ENCODE data around the gene UBL4A. TPM values are rescaled to one million over a fixed set of nuclear protein-coding genes. Genes with fewer than 3 reads are reported as not detected.
A peak's percentile ranks its signal among the peaks of the same experiment; 100 is the strongest.

Gene UBL4A
- total and polyA plus RNA-seq, 2 donors from 2014 or later: 26.1 to 35.2 TPM

DNA sequence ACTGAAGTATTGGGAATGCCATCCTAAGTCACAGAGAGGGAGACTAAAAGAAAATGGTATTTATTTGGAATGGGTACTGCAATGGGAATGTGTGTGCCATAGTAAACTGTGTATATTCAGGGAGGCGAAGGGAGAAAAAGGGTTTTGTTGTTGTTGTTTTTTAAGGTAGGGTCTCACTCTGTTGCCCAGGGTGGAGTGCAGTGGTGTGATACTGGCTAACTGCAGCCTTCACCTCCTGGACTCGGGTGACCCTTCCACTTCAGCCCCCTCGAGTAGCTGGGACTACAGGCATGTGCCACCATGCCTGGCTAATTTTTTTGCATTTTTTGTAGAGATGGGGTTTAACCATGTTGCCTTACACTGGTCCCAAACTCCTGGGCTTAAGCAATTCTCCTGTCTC is 8.3 kb upstream of the UBL4A start:
- Histone ChIP-seq H3K27me3 (ENCODE audit: control insufficient read depth, insufficient read depth, low read length) (no peaks in the 10 kb centered on the region), H3K27ac (ENCODE audit: low read depth in 2 of 2, low read length in 2 of 2) (no peak overlapping the region), H3K4me1 (ENCODE audit: control insufficient read depth in 2 of 3, insufficient read depth in 2 of 3, low read depth in 1 of 3, low read length in 3 of 3) (peaks cover 0 to 2% (median 0%) of the 10 kb centered on the region in 3 donors), H3K9me3 (ENCODE audit: control insufficient read depth in 2 of 3, insufficient read depth in 1 of 3, low read length in 3 of 3) (no peaks in the 10 kb centered on the region), H3K36me3 (ENCODE audit: control insufficient read depth in 2 of 3, insufficient read depth in 3 of 3, low read length in 3 of 3) (no peaks in the 10 kb centered on the region), H3K4me3 (ENCODE audit: low read length in 3 of 3) (no peak overlapping the region), H3K9ac (ENCODE audit: low read length in 3 of 3) (no peak overlapping the region)
- TF ChIP-seq, protein P1, sequence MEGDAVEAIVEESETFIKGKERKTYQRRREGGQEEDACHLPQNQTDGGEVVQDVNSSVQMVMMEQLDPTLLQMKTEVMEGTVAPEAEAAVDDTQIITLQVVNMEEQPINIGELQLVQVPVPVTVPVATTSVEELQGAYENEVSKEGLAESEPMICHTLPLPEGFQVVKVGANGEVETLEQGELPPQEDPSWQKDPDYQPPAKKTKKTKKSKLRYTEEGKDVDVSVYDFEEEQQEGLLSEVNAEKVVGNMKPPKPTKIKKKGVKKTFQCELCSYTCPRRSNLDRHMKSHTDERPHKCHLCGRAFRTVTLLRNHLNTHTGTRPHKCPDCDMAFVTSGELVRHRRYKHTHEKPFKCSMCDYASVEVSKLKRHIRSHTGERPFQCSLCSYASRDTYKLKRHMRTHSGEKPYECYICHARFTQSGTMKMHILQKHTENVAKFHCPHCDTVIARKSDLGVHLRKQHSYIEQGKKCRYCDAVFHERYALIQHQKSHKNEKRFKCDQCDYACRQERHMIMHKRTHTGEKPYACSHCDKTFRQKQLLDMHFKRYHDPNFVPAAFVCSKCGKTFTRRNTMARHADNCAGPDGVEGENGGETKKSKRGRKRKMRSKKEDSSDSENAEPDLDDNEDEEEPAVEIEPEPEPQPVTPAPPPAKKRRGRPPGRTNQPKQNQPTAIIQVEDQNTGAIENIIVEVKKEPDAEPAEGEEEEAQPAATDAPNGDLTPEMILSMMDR (IDR thresholded peaks at IDR 0.05; ENCODE audit: borderline replicate concordance, extremely low read depth, insufficient read depth): no peak
- no peak for FAIRE-seq
- DNase-seq: no peak
- intact Hi-C loops (cut with DNase I): no loop called here

DNA sequence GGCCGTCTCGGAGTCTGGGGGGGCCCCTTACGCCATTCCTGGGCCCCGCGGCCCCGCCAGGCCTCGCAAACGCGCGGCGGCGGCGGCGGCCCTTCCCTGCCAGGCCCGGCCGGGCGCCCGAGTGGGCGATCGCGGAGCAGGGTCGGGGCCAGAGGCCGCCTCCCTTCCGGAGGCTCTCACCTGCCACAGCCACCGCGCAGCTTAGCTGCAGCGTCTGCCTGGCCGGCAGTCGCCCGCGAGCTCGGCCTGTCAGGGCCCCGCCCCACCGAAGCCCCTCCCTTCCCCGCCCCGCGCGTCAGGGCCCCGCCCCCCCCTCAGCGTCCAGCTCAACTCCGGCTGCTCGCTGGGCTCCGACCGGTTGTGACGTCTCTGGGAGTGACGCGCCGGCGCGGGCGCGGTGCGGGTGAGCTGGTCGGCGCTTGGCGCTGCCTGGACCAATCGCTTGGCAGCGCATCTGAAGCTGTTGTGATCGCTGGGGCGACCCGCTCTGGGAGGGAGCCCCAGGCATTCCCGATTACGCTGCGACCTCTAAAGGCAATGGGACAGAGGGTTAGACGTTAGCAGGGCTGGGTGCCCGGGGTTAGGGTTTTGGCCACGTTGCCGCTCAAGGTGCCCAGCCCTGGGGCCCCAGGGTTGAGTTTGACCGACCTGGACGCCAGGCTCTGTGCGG is 4.1 kb upstream of the UBL4A start, which contains the start of gene SLC10A3:
TSS of gene SLC10A3 (minus strand) at position 216 of the 670 bp plus-strand sequence. CDS start 1,689 bp downstream, outside the sequence.
- Histone ChIP-seq H3K4me1 (ENCODE audit: control insufficient read depth in 2 of 3, insufficient read depth in 2 of 3, low read depth in 1 of 3, low read length in 3 of 3) (peaks cover 0 to 13% (median 0%) of the 10 kb centered on the region in 3 donors), H3K9ac (ENCODE audit: low read length in 3 of 3) (peak within 1 kb of the TSS; percentile 18 to 73 (median 55)), H3K4me3 (ENCODE audit: low read length in 3 of 3) (peak within 1 kb of the TSS; percentile 61 to 68 (median 66)), H3K27me3 (ENCODE audit: control insufficient read depth, insufficient read depth, low read length) (no peaks in the 10 kb centered on the region), H3K9me3 (ENCODE audit: control insufficient read depth in 2 of 3, insufficient read depth in 1 of 3, low read length in 3 of 3) (no peaks in the 10 kb centered on the region), H3K36me3 (ENCODE audit: control insufficient read depth in 2 of 3, insufficient read depth in 3 of 3, low read length in 3 of 3) (no peaks in the 10 kb centered on the region), H3K27ac (ENCODE audit: low read depth in 2 of 2, low read length in 2 of 2) (peak within 1 kb of the TSS; percentile 87 to 91)
- DNase-seq (peak; percentile 95 to 97 (median 96)), FAIRE-seq (no peak)
- TF ChIP-seq, protein P1 (IDR thresholded peaks at IDR 0.05; ENCODE audit: borderline replicate concordance, extremely low read depth, insufficient read depth): peak; percentile 11
- intact Hi-C loops (cut with DNase I): no loop called here

DNA sequence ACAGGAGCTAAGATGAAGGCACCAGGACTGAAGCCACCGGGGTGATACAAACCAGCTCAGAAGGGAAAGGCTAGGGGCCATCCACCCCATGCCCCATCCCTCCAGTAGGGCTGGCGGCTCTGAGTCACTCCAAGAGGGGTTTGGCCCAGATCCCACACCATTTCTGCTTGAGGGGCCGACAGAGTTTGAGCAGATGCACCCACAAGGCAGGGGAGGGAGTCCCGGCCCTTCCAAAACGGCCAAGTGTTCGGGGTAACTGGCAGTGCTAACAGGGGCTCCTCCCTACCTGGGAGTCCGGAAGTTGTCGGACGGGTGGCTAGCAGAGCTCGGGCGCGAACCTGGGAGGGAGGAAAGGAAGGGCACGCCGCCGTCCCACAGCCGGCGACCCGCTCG is 3.6 kb upstream of the UBL4A start:
- intact Hi-C loops (cut with DNase I): no loop called here
- Histone ChIP-seq H3K9me3 (ENCODE audit: control insufficient read depth in 2 of 3, insufficient read depth in 1 of 3, low read length in 3 of 3) (no peaks in the 10 kb centered on the region), H3K36me3 (ENCODE audit: control insufficient read depth in 2 of 3, insufficient read depth in 3 of 3, low read length in 3 of 3) (no peaks in the 10 kb centered on the region), H3K27me3 (ENCODE audit: control insufficient read depth, insufficient read depth, low read length) (no peaks in the 10 kb centered on the region), H3K27ac (ENCODE audit: low read depth in 2 of 2, low read length in 2 of 2) (peak overlapping the region; percentile 71 to 77), H3K9ac (ENCODE audit: low read length in 3 of 3) (peak overlapping the region in 2 of 3 donors; percentile 29 to 73), H3K4me1 (ENCODE audit: control insufficient read depth in 2 of 3, insufficient read depth in 2 of 3, low read depth in 1 of 3, low read length in 3 of 3) (peaks cover 0 to 16% (median 4%) of the 10 kb centered on the region in 3 donors), H3K4me3 (ENCODE audit: low read length in 3 of 3) (peak overlapping the region; percentile 44 to 66 (median 60))
- DNase-seq (peak in 4 of 5 donors; percentile 17 to 83 (median 45)), FAIRE-seq (no peak)
- TF ChIP-seq, protein P1 (IDR thresholded peaks at IDR 0.05; ENCODE audit: borderline replicate concordance, extremely low read depth, insufficient read depth): no peak
